ENCODE data around the gene WWC1.

- TF ChIP-seq GATA2 (IDR thresholded peaks at IDR 0.05; ENCODE audit: low read depth, low read length) (no peak), GATA3 (IDR thresholded peaks at IDR 0.05; ENCODE audit: low read depth, low read length) (no peak)
Measured at GRCh38 chr5:168317096-168317520, 25.7 kb downstream of the WWC1 start.

Data from SH-SY5Y (cell line).